Type B pancreatic cell (in vitro differentiated cells): ENCODE measurements around the gene NOM1. TPM values are rescaled to one million over a fixed set of nuclear protein-coding genes. Genes with fewer than 3 reads are reported as not detected.

ENCODE experiments used
- DNase-seq: peaks from one replicate; pipeline ENCODE4 v3.0.0; 2021; ENCODE audit warnings: mixed read lengths; ENCODE audit not compliant: unreplicated experiment; ENCODE audit errors: extremely low spot score
- H3K27ac Mint-ChIP-seq: 2 replicates; pipeline ENCODE4 v1.8.0; 2021; ENCODE audit warnings: mild to moderate bottlenecking, mixed read lengths
- H3K27me3 Mint-ChIP-seq: 2 replicates; pipeline ENCODE4 v1.8.0; 2021; ENCODE audit warnings: mixed read lengths
- H3K36me3 Mint-ChIP-seq: 2 replicates; pipeline ENCODE4 v1.8.0; 2021; ENCODE audit warnings: mixed read lengths
- H3K4me1 Mint-ChIP-seq: one replicate; pipeline ENCODE4 v1.8.0; 2021; ENCODE audit warnings: mixed read lengths; ENCODE audit not compliant: unreplicated experiment
- H3K4me3 Mint-ChIP-seq: 2 replicates; pipeline ENCODE4 v1.8.0; 2021; ENCODE audit warnings: mild to moderate bottlenecking, mixed read lengths
- H3K9me3 Mint-ChIP-seq: 2 replicates; pipeline ENCODE4 v1.8.0; 2021; ENCODE audit warnings: mixed read lengths
- CTCF ChIP-seq: fragments of 200-600 bp; sonication (generic); conservative IDR thresholded peaks from 2 replicates; pipeline ENCODE4 v1.5.0; 2021; ENCODE audit warnings: antibody characterized with exemption, mild to moderate bottlenecking
- total RNA-seq: library from RNA; stranded (reverse); gene quantifications from 2 replicates; pipeline ENCODE4 v1.2.1, GENCODE V29; 2021; ENCODE audit warnings: low replicate concordance

Gene NOM1
- total RNA-seq, 1 donor from 2014 or later = 26.9 TPM

GRCh38 chr7:157011333-157012112 is 62.0 kb downstream of the NOM1 start:
- H3K9me3 Mint-ChIP-seq = no peaks in the 10 kb centered on the region
- peaks cover 85% of the 10 kb centered on the region for H3K27me3 Mint-ChIP-seq
- H3K27ac Mint-ChIP-seq = peak overlapping the region; percentile 8
- peak overlapping the region; percentile 79 for H3K4me3 Mint-ChIP-seq
- no peak for DNase-seq
- H3K4me1 Mint-ChIP-seq = peaks cover 6% of the 10 kb centered on the region
- H3K36me3 Mint-ChIP-seq = no peaks in the 10 kb centered on the region
- TF ChIP-seq CTCF = no peak

- peaks cover 6% of the 10 kb centered on the region for H3K4me1 Mint-ChIP-seq
- no peak for TF ChIP-seq CTCF
- H3K27me3 Mint-ChIP-seq = peaks cover 85% of the 10 kb centered on the region
- H3K4me3 Mint-ChIP-seq = peak overlapping the region; percentile 79
- H3K36me3 Mint-ChIP-seq = no peaks in the 10 kb centered on the region
- no peak for DNase-seq
- H3K9me3 Mint-ChIP-seq = no peaks in the 10 kb centered on the region
- H3K27ac Mint-ChIP-seq = peak overlapping the region; percentile 8
Observed at GRCh38 chr7:157012113-157012547, 62.6 kb downstream of the NOM1 start.

- no peaks in the 10 kb centered on the region for H3K36me3 Mint-ChIP-seq
- peaks cover 6% of the 10 kb centered on the region for H3K4me1 Mint-ChIP-seq
- TF ChIP-seq CTCF = no peak
- H3K9me3 Mint-ChIP-seq = no peaks in the 10 kb centered on the region
- no peak overlapping the region for H3K4me3 Mint-ChIP-seq
- peaks cover 82% of the 10 kb centered on the region for H3K27me3 Mint-ChIP-seq
- no peak overlapping the region for H3K27ac Mint-ChIP-seq
- DNase-seq = no peak
Observed at GRCh38 chr7:157013101-157013500, 63.6 kb downstream of the NOM1 start.

GRCh38 chr7:157013602-157014549 is 64.4 kb downstream of the NOM1 start:
- H3K9me3 Mint-ChIP-seq = no peaks in the 10 kb centered on the region
- no peak for DNase-seq
- H3K27ac Mint-ChIP-seq = peak overlapping the region; percentile 70
- peaks cover 6% of the 10 kb centered on the region for H3K4me1 Mint-ChIP-seq
- TF ChIP-seq CTCF = no peak
- H3K4me3 Mint-ChIP-seq = peak overlapping the region; percentile 39
- H3K36me3 Mint-ChIP-seq = no peaks in the 10 kb centered on the region
- peaks cover 82% of the 10 kb centered on the region for H3K27me3 Mint-ChIP-seq

- Mint-ChIP-seq H3K27ac (no peak overlapping the region), H3K36me3 (no peaks in the 10 kb centered on the region), H3K9me3 (no peaks in the 10 kb centered on the region), H3K27me3 (peaks cover 84% of the 10 kb centered on the region), H3K4me1 (peaks cover 6% of the 10 kb centered on the region), H3K4me3 (no peak overlapping the region)
- TF ChIP-seq CTCF = no peak
- DNase-seq = no peak
Observed at GRCh38 chr7:157014635-157015555, 65.4 kb downstream of the NOM1 start.
